Lower leg skin (tissue), 4 donors: Measurements from ENCODE around the gene KDM5A. TPM values are rescaled to one million over a fixed set of nuclear protein-coding genes. Genes with fewer than 3 reads are reported as not detected.

Source experiments
- DNase-seq, 2 donors: peaks; one replicate each; pipeline ENCODE4 v3.0.0-alpha.2; 2019; ENCODE audit warnings: low spot score in 2 of 2
- H3K4me3 ChIP-seq: fragments of 200-600 bp; sonication (generic); 2 replicates; pipeline ENCODE4 v1.5.1; 2017; ENCODE audit warnings: mild to moderate bottlenecking, low read depth; ENCODE audit not compliant: poor library complexity, severe bottlenecking
- POLR2A ChIP-seq, 2 donors: fragments of 450-650 bp; IDR thresholded peaks; one replicate each; pipeline ENCODE4 v1.6.1; 2016 to 2017; ENCODE audit warnings: antibody characterized with exemption in 2 of 2, mild to moderate bottlenecking in 1 of 2, moderate library complexity in 1 of 2
- WGBS, 2 donors: methylation state at CpG; one replicate each; pipeline ENCODE4 v1.1.5; 2018; 5-methylcytosine and 5-hydroxymethylcytosine counted together
- intact Hi-C: fragments of 100-400 bp; cut with DNase I; formaldehyde crosslinking; loops from one replicate; pipeline ENCODE4 v1.15.0; 2023; ENCODE audit warnings: low total_unique reads
- total RNA-seq, 4 donors: library from RNA; depleted of rRNA; stranded (reverse); fragments of >200 nt; gene quantifications; one replicate each; pipeline ENCODE4 v1.1.0, GENCODE V29; 2016
- TF ChIP-seq, protein P1 (sequence below), 3 donors: fragments of 450-650 bp; IDR thresholded peaks; one replicate each; pipeline ENCODE4 v1.5.1; 2016; ENCODE audit warnings: antibody characterized with exemption in 3 of 3, mild to moderate bottlenecking in 3 of 3, moderate library complexity in 2 of 3

Gene KDM5A
- total RNA-seq, 4 donors from 2014 or later, result 43.5 to 85.0 (median 67.0) TPM

DNA sequence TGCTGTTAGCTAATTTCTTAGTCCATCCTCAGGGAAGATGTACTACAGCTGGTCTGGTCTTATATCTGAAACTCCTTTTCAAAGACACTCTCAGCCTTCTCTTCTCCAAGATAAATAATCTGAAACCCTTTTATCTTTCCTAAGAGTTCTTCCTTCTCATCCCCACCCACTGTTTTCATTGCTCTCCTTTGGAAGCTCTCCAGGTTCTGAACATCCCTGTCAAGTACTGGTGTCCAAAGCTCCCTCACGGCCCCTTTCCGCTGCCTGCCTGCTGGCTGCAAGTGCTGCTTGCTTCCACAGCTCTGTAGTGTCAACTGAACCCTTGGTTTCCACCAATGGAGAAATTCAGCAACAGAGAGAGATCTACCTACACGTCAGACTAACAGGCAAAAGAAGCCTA is 119.9 kb downstream of the KDM5A start:
- TF ChIP-seq POLR2A (IDR thresholded peaks at IDR 0.05), result no peak
- TF ChIP-seq, protein P1, sequence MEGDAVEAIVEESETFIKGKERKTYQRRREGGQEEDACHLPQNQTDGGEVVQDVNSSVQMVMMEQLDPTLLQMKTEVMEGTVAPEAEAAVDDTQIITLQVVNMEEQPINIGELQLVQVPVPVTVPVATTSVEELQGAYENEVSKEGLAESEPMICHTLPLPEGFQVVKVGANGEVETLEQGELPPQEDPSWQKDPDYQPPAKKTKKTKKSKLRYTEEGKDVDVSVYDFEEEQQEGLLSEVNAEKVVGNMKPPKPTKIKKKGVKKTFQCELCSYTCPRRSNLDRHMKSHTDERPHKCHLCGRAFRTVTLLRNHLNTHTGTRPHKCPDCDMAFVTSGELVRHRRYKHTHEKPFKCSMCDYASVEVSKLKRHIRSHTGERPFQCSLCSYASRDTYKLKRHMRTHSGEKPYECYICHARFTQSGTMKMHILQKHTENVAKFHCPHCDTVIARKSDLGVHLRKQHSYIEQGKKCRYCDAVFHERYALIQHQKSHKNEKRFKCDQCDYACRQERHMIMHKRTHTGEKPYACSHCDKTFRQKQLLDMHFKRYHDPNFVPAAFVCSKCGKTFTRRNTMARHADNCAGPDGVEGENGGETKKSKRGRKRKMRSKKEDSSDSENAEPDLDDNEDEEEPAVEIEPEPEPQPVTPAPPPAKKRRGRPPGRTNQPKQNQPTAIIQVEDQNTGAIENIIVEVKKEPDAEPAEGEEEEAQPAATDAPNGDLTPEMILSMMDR (IDR thresholded peaks at IDR 0.05), result no peak
- H3K4me3 ChIP-seq, result no peak overlapping the region
- no peak for DNase-seq
- WGBS, 2 donors, result 30 to 33% methylated on average over 3 of the region's 3 CpGs
- intact Hi-C loops, result no loop called here

DNA sequence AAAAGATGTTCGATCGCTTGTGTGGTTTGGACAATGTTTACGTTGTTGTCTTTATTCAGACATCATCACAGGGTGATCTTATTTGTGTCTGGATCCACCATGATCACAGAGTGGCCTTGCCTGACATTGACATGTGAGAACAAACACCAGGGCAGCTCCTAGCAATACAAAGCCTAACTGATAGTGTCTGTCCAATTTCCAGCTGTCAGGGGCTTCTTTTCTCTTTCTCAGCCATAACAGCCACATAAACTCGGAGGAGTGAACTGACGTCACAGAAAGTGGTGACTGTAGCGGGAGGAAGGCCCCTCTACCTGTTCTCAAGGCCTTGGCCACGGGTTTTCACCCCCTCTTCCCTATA is 120.7 kb downstream of the KDM5A start:
- no peak overlapping the region for H3K4me3 ChIP-seq
- TF ChIP-seq POLR2A (IDR thresholded peaks at IDR 0.05), result no peak
- TF ChIP-seq, protein P1 (IDR thresholded peaks at IDR 0.05), result no peak
- WGBS, 2 donors, result 77 to 79% methylated on average over 7 of the region's 7 CpGs
- no peak for DNase-seq
- intact Hi-C loops, result no loop called here

DNA sequence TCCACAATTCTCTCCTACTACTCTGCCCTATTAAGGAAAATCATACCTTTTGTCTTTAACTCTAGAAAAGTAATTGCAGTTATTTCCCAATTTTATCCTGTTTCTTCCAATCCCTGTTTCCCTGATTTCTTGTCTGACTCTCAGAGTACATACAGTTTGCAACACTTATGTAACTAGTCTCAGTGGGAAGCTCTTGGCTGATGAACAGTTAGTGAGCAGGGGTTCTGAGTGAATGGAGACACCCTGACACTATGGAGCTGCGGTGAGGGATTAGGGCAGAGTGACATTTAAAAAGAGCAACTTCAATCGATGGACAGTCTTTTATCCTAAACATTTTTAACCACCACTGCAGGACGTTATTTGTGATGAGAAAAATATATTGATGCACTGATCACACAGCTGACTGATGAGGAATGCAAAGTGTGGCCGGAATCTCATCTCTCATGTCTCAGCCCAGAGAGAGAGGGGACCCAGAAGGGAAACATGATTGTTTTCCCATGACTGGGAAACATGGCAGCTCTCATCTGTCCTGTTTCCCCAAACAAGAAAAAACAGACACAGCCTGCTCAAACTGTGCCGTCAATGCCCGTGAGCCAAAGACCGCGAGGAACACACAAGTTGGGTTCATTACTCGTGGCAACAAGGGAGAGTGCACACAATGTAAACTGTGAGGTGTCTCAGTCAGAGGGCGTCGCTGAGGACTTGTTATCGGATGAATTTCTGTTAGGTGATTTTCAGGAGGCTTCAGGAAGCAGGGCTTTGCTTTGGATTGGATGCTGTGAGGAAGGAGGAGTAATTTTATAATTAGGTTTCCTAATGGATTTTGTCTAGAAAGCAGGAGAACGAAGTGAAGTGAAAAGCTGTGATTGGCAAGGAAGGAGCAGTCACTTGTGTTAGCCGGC is 121.3 kb downstream of the KDM5A start:
- intact Hi-C loops, result no loop called here
- TF ChIP-seq POLR2A (IDR thresholded peaks at IDR 0.05), result no peak
- TF ChIP-seq, protein P1 (IDR thresholded peaks at IDR 0.05), result no peak
- WGBS, 2 donors, result 54 to 63% methylated on average over 14 of the region's 14 CpGs
- no peak overlapping the region for H3K4me3 ChIP-seq
- DNase-seq, result no peak

DNA sequence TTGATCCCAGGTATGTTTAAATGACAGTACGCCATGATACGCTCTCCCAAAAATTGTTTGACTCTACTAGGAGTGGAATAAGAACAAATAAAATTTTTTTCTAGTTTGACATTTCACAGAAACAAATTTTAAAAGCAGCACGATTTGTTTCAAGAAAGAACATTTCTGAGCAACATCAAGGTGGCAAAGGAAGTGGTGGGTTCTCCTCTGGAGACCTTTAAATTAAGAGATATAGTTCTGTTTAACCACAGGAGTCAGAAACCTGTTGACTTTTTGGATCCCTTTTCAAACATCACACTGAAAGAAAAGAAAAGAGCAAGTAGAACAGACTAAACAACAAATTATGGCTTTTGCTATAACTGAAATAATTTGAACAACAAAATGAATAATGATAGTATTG is 124.0 kb downstream of the KDM5A start:
- 52 to 57% methylated on average over 3 of the region's 3 CpGs for WGBS, 2 donors

DNA sequence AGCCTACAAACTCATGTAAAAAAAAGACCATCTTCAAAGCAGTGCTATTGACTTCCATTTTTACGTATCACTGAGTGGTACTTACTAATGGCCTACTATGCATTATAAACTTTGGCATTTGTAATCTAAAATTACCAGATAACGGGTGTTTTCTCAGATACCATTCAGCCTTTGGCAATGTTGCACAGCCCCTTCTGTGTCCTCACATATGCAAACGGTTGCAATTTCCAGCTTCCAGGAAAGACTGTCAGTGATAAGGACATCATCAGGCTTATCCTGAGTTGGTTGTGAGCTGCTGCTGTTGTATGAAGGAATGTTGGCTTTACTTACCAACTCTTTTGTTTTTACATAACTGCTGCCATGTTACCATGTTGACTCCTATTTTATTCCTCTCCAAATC is 124.9 kb downstream of the KDM5A start:
- H3K4me3 ChIP-seq, result no peak overlapping the region
- intact Hi-C loops, result no loop called here
- no peak for DNase-seq
- TF ChIP-seq, protein P1 (IDR thresholded peaks at IDR 0.05), result no peak
- no peak for TF ChIP-seq POLR2A (IDR thresholded peaks at IDR 0.05)
- 77 to 79% methylated on average over 3 of the region's 3 CpGs for WGBS, 2 donors

More for the DNA sequence above, 124.0 kb downstream of the KDM5A start:
- no peak for DNase-seq
- no peak overlapping the region for H3K4me3 ChIP-seq
- intact Hi-C loops, result no loop called here
- TF ChIP-seq, protein P1 (IDR thresholded peaks at IDR 0.05), result no peak
- TF ChIP-seq POLR2A (IDR thresholded peaks at IDR 0.05), result no peak
